GM21515 (cell line): Measurements from ENCODE around the gene MAMLD1.

ENCODE experiments used
- ATAC-seq: cut with Tn5 transposase; IDR thresholded peaks from one replicate; pipeline ENCODE4 v1.9.1; 2021; ENCODE audit not compliant: unreplicated experiment

The MAMLD1 gene

GRCh38 chrX:150489359-150490015 lies 126.4 kb downstream of the MAMLD1 start:
- ATAC-seq, result no peak

DNA sequence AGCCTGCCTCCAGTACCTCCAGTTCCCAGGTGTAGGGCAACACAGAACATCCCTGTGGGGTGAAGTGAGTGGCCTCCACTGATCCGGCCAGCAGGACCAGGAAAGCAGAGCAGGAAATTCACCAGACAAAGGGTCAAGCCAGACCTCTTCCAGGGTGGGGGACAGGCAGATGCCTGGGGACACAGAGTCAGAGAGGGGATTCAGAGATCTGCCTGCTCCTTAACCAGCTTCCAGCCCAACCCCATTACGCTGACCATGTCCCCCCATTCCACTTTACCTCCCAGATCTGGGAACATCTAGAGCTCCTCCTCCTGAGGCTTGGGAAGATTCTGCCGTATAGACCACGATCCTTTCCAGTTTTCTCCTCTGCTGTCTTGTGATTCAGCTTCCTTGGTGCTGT lies 132.4 kb downstream of the MAMLD1 start:
- no peak for ATAC-seq

GRCh38 chrX:150499240-150499639 lies 136.1 kb downstream of the MAMLD1 start:
- ATAC-seq, result no peak

DNA sequence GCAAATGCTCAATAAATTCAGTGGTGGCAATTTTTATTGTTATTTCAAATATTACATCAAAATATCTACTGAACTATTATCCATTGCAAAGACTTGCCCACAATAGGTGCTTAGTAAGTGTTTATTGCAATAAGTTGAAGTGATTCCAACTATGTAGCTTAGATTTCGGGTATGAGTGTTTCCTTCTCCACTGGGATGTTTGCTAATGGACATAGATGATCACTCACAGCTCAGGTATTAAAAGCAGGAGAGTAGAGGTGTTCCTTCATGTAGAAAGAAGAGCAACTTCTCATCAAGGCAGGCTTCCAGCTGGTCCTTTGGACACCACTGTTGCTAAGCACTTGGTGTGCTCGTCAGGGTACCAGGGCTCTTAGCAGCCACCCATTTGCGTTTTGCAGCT lies 139.0 kb downstream of the MAMLD1 start:
- ATAC-seq, result no peak

DNA sequence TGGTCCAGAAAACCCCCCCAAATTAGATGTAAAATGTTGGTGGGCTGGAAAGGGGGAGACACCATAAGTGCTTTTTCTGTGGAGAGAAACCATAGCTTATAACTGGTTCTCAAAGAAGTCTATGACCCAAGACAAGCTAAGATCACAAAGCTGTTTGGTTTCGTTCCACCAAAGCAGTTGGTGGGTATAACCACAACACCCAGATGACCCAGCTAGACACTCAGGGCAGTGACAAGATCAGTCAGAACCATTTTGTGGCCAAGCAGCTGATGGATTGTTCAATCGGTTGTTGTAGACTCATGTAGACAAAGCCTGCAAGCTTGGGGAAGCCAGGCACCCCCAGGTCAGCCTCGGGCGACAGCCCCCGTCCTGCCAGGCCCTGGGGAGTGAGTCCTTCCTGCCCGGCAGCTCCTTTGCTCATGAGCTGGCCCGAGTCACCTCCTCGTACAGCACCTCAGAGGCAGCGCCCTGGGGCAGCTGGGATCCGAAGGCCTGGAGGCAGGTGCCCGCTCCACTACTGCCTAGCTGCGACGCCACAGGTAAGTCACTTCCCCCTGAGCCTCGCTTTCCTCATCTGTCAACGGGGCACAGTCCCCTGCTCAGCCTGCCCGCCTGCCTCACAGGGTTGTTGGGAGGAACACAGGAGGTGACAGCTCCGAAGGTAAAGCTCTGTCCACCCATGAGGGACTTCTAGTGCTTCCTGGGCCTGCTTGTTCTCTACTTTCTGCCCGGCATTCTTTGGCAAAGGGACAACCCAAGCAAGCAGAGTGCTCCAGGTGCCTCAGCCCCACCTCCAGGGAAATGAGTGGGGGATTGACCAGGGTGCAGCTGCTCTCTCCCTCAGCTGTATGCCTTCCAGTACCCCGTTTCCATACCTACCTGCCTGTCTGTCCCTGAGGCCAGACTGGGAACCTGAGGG lies 140.1 kb downstream of the MAMLD1 start:
- ATAC-seq, result no peak

DNA sequence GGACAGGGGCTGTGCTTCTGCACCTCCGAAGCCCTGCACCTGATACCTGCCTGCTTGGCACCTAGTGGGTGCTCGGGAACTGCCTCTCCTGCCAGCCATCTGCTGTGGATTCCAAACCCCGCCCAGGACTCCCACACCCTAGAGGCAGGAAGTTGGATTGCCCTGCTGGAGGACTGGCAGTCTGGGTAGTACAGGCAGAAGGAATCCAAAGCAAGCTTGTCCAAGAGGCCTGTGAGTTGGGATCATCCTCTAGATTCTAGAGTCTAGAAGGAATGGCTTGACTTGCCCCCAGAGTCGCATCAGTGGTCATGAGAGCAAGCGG lies 140.7 kb downstream of the MAMLD1 start:
- no peak for ATAC-seq

DNA sequence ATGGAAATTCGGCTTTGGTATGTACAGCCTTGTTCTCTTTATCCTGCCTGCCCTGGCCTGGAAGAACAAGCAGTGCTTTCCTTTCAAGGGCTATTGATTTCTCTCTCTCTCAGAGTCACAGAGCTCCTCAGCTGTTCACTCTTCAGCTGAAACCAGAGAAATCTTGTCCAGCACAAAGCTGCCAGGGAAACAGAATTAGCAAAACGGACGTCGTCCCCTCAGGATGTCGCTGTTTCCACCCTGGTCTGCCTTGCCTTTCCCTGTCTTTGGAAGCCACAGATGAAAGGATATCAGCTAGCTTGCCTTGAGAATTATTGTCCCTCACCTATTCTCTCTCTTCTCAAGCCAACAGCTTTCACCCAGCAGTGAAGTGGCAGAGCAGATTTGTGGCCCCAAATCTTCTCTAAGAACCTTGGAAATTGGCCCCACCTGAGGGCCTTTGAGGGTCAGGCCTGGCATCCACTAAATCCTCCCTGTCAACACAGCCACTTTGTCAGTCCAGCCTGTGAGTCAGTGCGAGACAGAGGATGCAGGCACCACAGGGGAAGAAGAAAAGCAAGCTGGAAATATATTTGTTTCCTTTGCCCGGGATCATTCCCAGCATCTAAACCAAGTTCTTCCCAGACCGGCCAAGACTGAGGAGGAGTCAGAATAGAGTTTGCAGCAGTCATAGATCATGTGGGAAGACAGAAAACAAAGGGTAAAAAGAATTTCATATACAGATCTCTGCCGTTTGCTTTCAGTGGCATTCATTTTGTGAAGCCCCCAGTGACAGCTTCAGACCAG lies 141.5 kb downstream of the MAMLD1 start:
- no peak for ATAC-seq

DNA sequence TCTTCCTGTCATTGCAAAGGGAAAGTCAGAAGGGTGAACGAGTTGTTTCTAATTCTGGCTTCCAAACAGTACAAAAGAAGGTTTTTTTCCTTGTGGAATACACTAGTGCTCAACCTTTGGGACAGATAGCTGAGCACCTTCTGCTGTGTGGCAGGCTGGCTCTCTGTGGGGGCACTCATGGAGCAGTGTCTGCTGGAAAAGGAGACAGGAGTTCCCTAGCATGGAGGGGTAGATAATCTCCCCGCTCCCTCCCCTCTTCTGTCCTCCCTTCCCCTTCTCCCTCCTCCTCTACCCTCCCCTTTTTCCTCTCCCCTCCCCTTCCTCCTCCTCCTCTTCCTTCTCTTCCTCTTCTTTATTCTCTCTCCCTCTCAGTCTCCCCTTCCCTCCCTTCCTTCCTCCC lies 142.9 kb downstream of the MAMLD1 start:
- no peak for ATAC-seq

GRCh38 chrX:150506486-150506885 lies 143.4 kb downstream of the MAMLD1 start:
- ATAC-seq, result no peak

- ATAC-seq, result no peak
These were observed 144.2 kb downstream of the MAMLD1 start for GRCh38 chrX:150507251-150507856.

DNA sequence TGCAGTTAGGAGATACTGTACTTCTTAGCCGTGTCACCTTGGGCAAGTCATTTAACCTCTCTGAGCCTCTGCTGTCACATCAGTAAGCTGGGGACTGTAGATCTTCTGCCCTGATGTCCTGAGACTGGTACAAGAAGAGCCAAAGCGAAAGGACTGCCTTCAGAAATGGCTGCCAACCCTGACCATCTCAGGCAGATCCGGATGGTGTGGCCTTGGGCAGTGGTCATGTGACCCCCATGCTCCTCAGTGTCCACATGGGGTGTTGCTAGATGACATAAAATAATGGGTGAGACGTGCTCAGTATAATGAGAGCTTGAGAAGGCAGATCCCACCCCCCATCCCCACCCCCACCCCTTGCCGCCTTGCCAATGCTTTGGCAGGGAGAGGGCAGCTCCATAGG lies 144.9 kb downstream of the MAMLD1 start:
- no peak for ATAC-seq

GRCh38 chrX:150508451-150509367 lies 145.6 kb downstream of the MAMLD1 start:
- no peak for ATAC-seq

- no peak for ATAC-seq
These were observed 146.6 kb downstream of the MAMLD1 start for GRCh38 chrX:150509703-150510102.

DNA sequence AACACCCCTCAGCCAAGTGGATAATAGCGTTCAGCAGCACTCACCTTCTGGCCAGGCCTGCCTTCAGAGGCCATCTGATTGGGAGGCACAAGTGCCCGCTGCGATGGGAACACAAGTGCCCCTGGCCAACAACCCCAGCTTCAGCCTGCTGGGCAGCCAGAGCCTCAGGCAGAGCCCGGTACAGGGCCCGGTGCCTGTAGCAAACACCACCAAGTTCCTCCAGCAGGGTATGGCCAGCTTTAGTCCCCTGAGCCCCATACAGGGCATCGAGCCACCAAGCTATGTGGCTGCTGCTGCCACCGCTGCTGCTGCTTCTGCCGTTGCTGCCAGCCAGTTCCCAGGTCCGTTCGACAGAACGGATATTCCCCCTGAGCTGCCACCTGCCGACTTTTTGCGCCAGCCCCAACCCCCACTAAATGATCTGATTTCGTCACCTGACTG lies 149.4 kb downstream of the MAMLD1 start:
- no peak for ATAC-seq

GRCh38 chrX:150513544-150513943 lies 150.4 kb downstream of the MAMLD1 start:
- no peak for ATAC-seq

DNA sequence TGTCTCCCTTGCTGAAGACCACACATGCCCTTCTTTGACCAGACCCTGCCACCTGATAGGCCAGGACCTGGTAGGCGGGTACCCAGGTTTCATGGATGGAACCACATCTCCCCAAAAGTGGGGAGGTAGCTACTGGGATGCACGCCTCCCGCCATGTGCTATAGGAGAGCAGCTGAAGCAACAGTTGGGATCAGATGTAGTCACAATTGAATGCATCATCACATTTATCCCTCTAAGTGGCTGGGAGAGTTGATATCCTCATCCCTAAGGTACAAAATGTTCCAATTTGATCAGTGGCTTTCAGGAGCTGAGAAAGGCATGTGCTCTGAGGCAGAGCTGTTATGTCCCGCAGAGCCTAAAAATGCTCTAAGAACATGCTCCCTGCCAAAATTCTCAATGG lies 151.3 kb downstream of the MAMLD1 start:
- ATAC-seq, result no peak

DNA sequence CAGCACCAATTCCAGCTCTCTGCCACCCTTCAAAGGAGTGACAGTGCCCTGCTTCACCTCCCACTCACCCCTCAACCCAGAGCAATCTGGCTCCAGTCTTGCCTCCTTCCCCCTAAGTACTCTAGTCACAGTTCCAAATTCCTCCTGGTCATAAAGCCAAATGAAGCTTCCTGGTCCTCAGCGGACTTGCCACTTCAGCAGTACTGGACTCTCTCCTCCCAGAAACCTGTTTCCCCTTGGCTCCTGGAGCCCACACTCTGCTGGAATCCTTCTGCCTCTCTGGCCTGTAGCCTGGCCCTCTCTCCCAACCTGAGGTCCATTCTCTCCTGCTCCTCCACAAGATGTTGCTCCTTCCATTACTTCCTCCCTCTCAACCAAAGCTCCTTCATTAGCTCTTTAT lies 152.7 kb downstream of the MAMLD1 start:
- ATAC-seq, result no peak

- ATAC-seq, result no peak
These were observed 154.3 kb downstream of the MAMLD1 start for GRCh38 chrX:150517303-150517910.

DNA sequence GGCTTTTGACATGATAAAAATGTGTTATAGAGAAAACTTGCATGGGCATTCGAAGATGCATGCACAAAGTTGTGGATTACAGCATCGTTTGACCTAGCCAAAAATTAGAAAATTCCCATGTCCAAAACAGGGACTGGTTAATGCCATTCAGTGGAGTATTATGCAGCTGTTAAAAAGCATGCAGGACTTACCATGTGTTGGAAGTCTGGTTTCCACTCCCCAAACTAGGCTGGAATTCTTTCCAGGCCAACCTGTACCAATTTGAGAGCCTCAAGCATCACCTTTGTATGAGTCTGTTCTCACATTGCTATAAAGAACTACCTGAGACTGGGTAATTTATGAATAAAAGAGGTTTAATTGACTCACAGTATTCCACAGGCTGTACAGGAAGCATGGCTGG lies 159.4 kb downstream of the MAMLD1 start:
- ATAC-seq, result no peak
